Hepatocyte (in vitro differentiated cells): ENCODE measurements around the gene LHX5. TPM values are rescaled to one million over a fixed set of nuclear protein-coding genes. Genes with fewer than 3 reads are reported as not detected.

ENCODE experiments used
- DNase-seq: peaks from one replicate; pipeline ENCODE4 v3.0.0-alpha.2; 2016; ENCODE audit warnings: low spot score
- H2AFZ ChIP-seq: fragments of 200-600 bp; sonication (generic); 2 replicates; pipeline ENCODE4 v1.6.0; 2016; ENCODE audit warnings: antibody characterized with exemption, mild to moderate bottlenecking
- H3K27ac ChIP-seq: fragments of 200-600 bp; sonication (generic); 2 replicates; pipeline ENCODE4 v1.5.1; 2016; ENCODE audit warnings: mild to moderate bottlenecking
- H3K27me3 ChIP-seq: fragments of 200-600 bp; sonication (generic); 2 replicates; pipeline ENCODE4 v1.6.1; 2016
- H3K36me3 ChIP-seq: fragments of 200-600 bp; sonication (generic); replicated peaks from 2 replicates; pipeline ENCODE4 v1.5.1; 2016; ENCODE audit warnings: low read depth; ENCODE audit not compliant: insufficient read depth
- H3K4me1 ChIP-seq: fragments of 200-600 bp; sonication (generic); 2 replicates; pipeline ENCODE4 v1.5.1; 2016; ENCODE audit warnings: mild to moderate bottlenecking, moderate library complexity; ENCODE audit not compliant: insufficient read depth
- H3K4me2 ChIP-seq: fragments of 200-600 bp; sonication (generic); 2 replicates; pipeline ENCODE4 v1.6.0; 2016
- H3K4me3 ChIP-seq: fragments of 200-600 bp; sonication (generic); 2 replicates; pipeline ENCODE4 v1.5.1; 2016; ENCODE audit warnings: mild to moderate bottlenecking
- H3K79me2 ChIP-seq: fragments of 200-600 bp; sonication (generic); 2 replicates; pipeline ENCODE4 v1.6.0; 2017; ENCODE audit warnings: mild to moderate bottlenecking
- H3K9me2 ChIP-seq: fragments of 200-600 bp; sonication (generic); replicated peaks from 2 replicates; pipeline ENCODE4 v1.6.0; 2017; ENCODE audit warnings: mild to moderate bottlenecking; ENCODE audit not compliant: insufficient read depth
- H3K9me3 ChIP-seq: fragments of 200-600 bp; sonication (generic); 2 replicates; pipeline ENCODE4 v1.5.1; 2016; ENCODE audit warnings: low read depth, mild to moderate bottlenecking
- H4K20me1 ChIP-seq: fragments of 200-600 bp; sonication (generic); 2 replicates; pipeline ENCODE4 v1.6.0; 2016; ENCODE audit warnings: mild to moderate bottlenecking; ENCODE audit not compliant: insufficient read depth, poor library complexity, severe bottlenecking
- CTCF ChIP-seq: fragments of 200-600 bp; sonication (generic); IDR thresholded peaks from 2 replicates; pipeline ENCODE4 v1.5.1; 2016; ENCODE audit warnings: antibody characterized with exemption, mild to moderate bottlenecking; ENCODE audit not compliant: poor library complexity
- EZH2 ChIP-seq: fragments of 200-600 bp; sonication (generic); IDR thresholded peaks from 2 replicates; pipeline ENCODE4 v1.6.1; 2016; ENCODE audit warnings: antibody characterized with exemption, mild to moderate bottlenecking, borderline replicate concordance
- EZH2phosphoT487 ChIP-seq: fragments of 200-600 bp; sonication (generic); IDR thresholded peaks from one replicate; pipeline ENCODE4 v1.6.1; 2018; ENCODE audit warnings: antibody characterized with exemption, mild to moderate bottlenecking, low read depth, moderate library complexity; ENCODE audit not compliant: unreplicated experiment, severe bottlenecking
- WGBS: methylation state at CpG from one replicate; pipeline ENCODE4 v1.1.6; 2016; ENCODE audit warnings: low lambda C conversion rate; ENCODE audit errors: missing lambda C conversion rate; 5-methylcytosine and 5-hydroxymethylcytosine counted together
- polyA plus RNA-seq: library from polyadenylated mRNA; unstranded; fragments of >200 nt; fragmentation: Nextera tagmentation; extraction: Ambion mirVana; gene quantifications from 2 replicates; pipeline ENCODE4 v1.2.1, GENCODE V29; 2016
- total RNA-seq: library from RNA; depleted of rRNA; stranded (reverse); fragments of >200 nt; gene quantifications from 2 replicates; pipeline ENCODE4 v1.2.3, GENCODE V29; 2014

The LHX5 gene
- total and polyA plus RNA-seq, 2 experiments from 2014 or later = 0.06 to 0.10 TPM

GRCh38 chr12:113485330-113485729 lies 13.7 kb upstream of the LHX5 start:
- Histone ChIP-seq H4K20me1 (no peaks in the 10 kb centered on the region), H2AFZ (no peak overlapping the region), H3K9me3 (no peaks in the 10 kb centered on the region), H3K36me3 (no peaks in the 10 kb centered on the region), H3K4me3 (no peak overlapping the region), H3K4me1 (no peaks in the 10 kb centered on the region), H3K27ac (no peak overlapping the region), H3K9me2 (no peaks in the 10 kb centered on the region), H3K27me3 (peaks cover 85% of the 10 kb centered on the region), H3K79me2 (no peaks in the 10 kb centered on the region), H3K4me2 (no peak overlapping the region)
- no peak for DNase-seq
- WGBS = 9% methylated on average over 2 of the region's 2 CpGs
- TF ChIP-seq CTCF = no peak
- TF ChIP-seq EZH2 = no peak
- TF ChIP-seq EZH2phosphoT487 = no peak

GRCh38 chr12:113482334-113482733 lies 10.7 kb upstream of the LHX5 start:
- Histone ChIP-seq H3K4me2 (no peak overlapping the region), H3K79me2 (no peaks in the 10 kb centered on the region), H3K4me3 (no peak overlapping the region), H3K36me3 (no peaks in the 10 kb centered on the region), H4K20me1 (no peaks in the 10 kb centered on the region), H2AFZ (no peak overlapping the region), H3K27me3 (peaks cover 95% of the 10 kb centered on the region), H3K9me2 (no peaks in the 10 kb centered on the region), H3K27ac (no peak overlapping the region), H3K9me3 (no peaks in the 10 kb centered on the region), H3K4me1 (no peaks in the 10 kb centered on the region)
- no peak for DNase-seq
- WGBS = 8% methylated on average over 1 of the region's 1 CpG
- TF ChIP-seq EZH2phosphoT487 (no peak), CTCF (no peak), EZH2 (no peak)

- no peak overlapping the region for H3K4me2 ChIP-seq
Observed at GRCh38 chr12:113480336-113480971, 8.8 kb upstream of the LHX5 start.

More at GRCh38 chr12:113480336-113480971, 8.8 kb upstream of the LHX5 start:
- H3K4me3 ChIP-seq = no peak overlapping the region
- no peaks in the 10 kb centered on the region for H3K9me2 ChIP-seq
- H3K4me1 ChIP-seq = no peaks in the 10 kb centered on the region
- TF ChIP-seq CTCF = no peak
- no peak for TF ChIP-seq EZH2phosphoT487
- no peak for TF ChIP-seq EZH2
- H4K20me1 ChIP-seq = no peaks in the 10 kb centered on the region
- H3K79me2 ChIP-seq = no peaks in the 10 kb centered on the region
- no peaks in the 10 kb centered on the region for H3K36me3 ChIP-seq
- H3K27me3 ChIP-seq = peaks cover 89% of the 10 kb centered on the region
- no peaks in the 10 kb centered on the region for H3K9me3 ChIP-seq
- H3K27ac ChIP-seq = no peak overlapping the region
- H2AFZ ChIP-seq = no peak overlapping the region
- 24% methylated on average over 9 of the region's 9 CpGs for WGBS
- no peak for DNase-seq
